ENCODE data around the gene OR52N1. TPM values are rescaled to one million over a fixed set of nuclear protein-coding genes. Genes with fewer than 3 reads are reported as not detected.

The OR52N1 gene
- polyA plus RNA-seq: under 1 TPM in 1 of 3 donors, not detected in 2; 0.06 TPM

GRCh38 chr11:5791165-5791564, at the start of gene OR52N1:
Gene OR52N1, minus strand, starts transcription at chr11:5791265. Its CDS starts 2,449 bp downstream, at chr11:5788816.
- 79 to 82% (median 79%) methylated on average over 3 of the region's 3 CpGs for WGBS, 3 donors
- no peak within 1 kb of the TSS for H3K27ac ChIP-seq (ENCODE audit: low read depth, low read length)

- 84 to 90% (median 88%) methylated on average over 2 of the region's 2 CpGs for WGBS, 3 donors
- no peak overlapping the region for H3K27ac ChIP-seq (ENCODE audit: low read depth, low read length)
These were observed 46.6 kb upstream of the OR52N1 start for GRCh38 chr11:5837695-5838094.

GRCh38 chr11:5833446-5833845, 42.4 kb upstream of the OR52N1 start:
- no peak overlapping the region for H3K27ac ChIP-seq (ENCODE audit: low read depth, low read length)
- WGBS, 3 donors: 40 to 51% (median 49%) methylated on average over 2 of the region's 2 CpGs

GRCh38 chr11:5831196-5831829, 40.2 kb upstream of the OR52N1 start:
- no peak overlapping the region for H3K27ac ChIP-seq (ENCODE audit: low read depth, low read length)
- 78 to 87% (median 82%) methylated on average over 6 of the region's 6 CpGs for WGBS, 3 donors

GRCh38 chr11:5818245-5818886, 27.3 kb upstream of the OR52N1 start:
- 25 to 58% (median 43%) methylated on average over 1 of the region's 1 CpG for WGBS, 3 donors
- H3K27ac ChIP-seq (ENCODE audit: low read depth, low read length): no peak overlapping the region

- H3K27ac ChIP-seq (ENCODE audit: low read depth, low read length): no peak overlapping the region
- WGBS, 3 donors: 25 to 61% (median 27%) methylated on average over 4 of the region's 4 CpGs
These were observed 24.5 kb upstream of the OR52N1 start for GRCh38 chr11:5815534-5815933.

- H3K27ac ChIP-seq (ENCODE audit: low read depth, low read length): no peak overlapping the region
- WGBS, 3 donors: 74 to 80% (median 78%) methylated on average over 6 of the region's 6 CpGs
These were observed 19.1 kb upstream of the OR52N1 start for GRCh38 chr11:5809905-5810795.

- 14 to 28% (median 26%) methylated on average over 5 of the region's 5 CpGs for WGBS, 3 donors
- H3K27ac ChIP-seq (ENCODE audit: low read depth, low read length): no peak overlapping the region
These were observed 18.1 kb upstream of the OR52N1 start for GRCh38 chr11:5809122-5809519.

- 3 to 10% (median 8%) methylated on average over 24 of the region's 24 CpGs for WGBS, 3 donors
- no peak within 1 kb of the TSS for H3K27ac ChIP-seq (ENCODE audit: low read depth, low read length)
These were observed 17.5 kb upstream of the OR52N1 start, which contains the start of gene OR52N2 for GRCh38 chr11:5808500-5809121. Gene OR52N2, plus strand, starts transcription at chr11:5808924. Its CDS starts 11,412 bp downstream, at chr11:5820336.

- no peak overlapping the region for H3K27ac ChIP-seq (ENCODE audit: low read depth, low read length)
- 63 to 68% (median 67%) methylated on average over 10 of the region's 10 CpGs for WGBS, 3 donors
These were observed 16.5 kb upstream of the OR52N1 start for GRCh38 chr11:5807580-5807979.

GRCh38 chr11:5803982-5804381, 12.9 kb upstream of the OR52N1 start:
- no peak overlapping the region for H3K27ac ChIP-seq (ENCODE audit: low read depth, low read length)
- 82 to 90% (median 90%) methylated on average over 5 of the region's 5 CpGs for WGBS, 3 donors

GRCh38 chr11:5796541-5796940, 5.5 kb upstream of the OR52N1 start:
- WGBS, 3 donors: 81 to 87% (median 83%) methylated on average over 6 of the region's 6 CpGs

GRCh38 chr11:5783255-5783654, 7.8 kb downstream of the OR52N1 start, which contains the start of gene OR52N5:
Gene OR52N5, minus strand, starts transcription at chr11:5783355. Its CDS starts 4,721 bp downstream, at chr11:5778634.
- 48 to 70% (median 50%) methylated on average over 4 of the region's 4 CpGs for WGBS, 3 donors
- no peak within 1 kb of the TSS for H3K27ac ChIP-seq (ENCODE audit: low read depth, low read length)

More at GRCh38 chr11:5796541-5796940, 5.5 kb upstream of the OR52N1 start:
- no peak overlapping the region for H3K27ac ChIP-seq (ENCODE audit: low read depth, low read length)

- no peak overlapping the region for H3K27ac ChIP-seq (ENCODE audit: low read depth, low read length)
- 33 to 67% (median 36%) methylated on average over 1 of the region's 1 CpG for WGBS, 3 donors
These were observed 24.0 kb downstream of the OR52N1 start for GRCh38 chr11:5767056-5767455.

- H3K27ac ChIP-seq (ENCODE audit: low read depth, low read length): no peak within 1 kb of the TSS
- WGBS, 3 donors: 88 to 97% (median 95%) methylated on average over 1 of the region's 1 CpG
These were observed 37.1 kb downstream of the OR52N1 start, which contains the start of gene OR52N4 for GRCh38 chr11:5753943-5754342. Gene OR52N4, plus strand, starts transcription at chr11:5754243. Its CDS starts 498 bp downstream, at chr11:5754741.

- H3K27ac ChIP-seq (ENCODE audit: low read depth, low read length): no peak overlapping the region
- WGBS, 3 donors: 77 to 85% (median 77%) methylated on average over 3 of the region's 3 CpGs
These were observed 41.2 kb downstream of the OR52N1 start for GRCh38 chr11:5749836-5750235.

GRCh38 chr11:5746614-5747013, 44.5 kb downstream of the OR52N1 start:
- WGBS, 3 donors: 92 to 94% (median 93%) methylated on average over 3 of the region's 3 CpGs

GRCh38 chr11:5738431-5738830, 52.6 kb downstream of the OR52N1 start:
- no peak overlapping the region for H3K27ac ChIP-seq (ENCODE audit: low read depth, low read length)
- WGBS, 3 donors: 48 to 61% (median 49%) methylated on average over 1 of the region's 1 CpG

More at GRCh38 chr11:5746614-5747013, 44.5 kb downstream of the OR52N1 start:
- H3K27ac ChIP-seq (ENCODE audit: low read depth, low read length): no peak overlapping the region
